Measurements from ENCODE around the gene CCL26. TPM values are rescaled to one million over a fixed set of nuclear protein-coding genes. Genes with fewer than 3 reads are reported as not detected.
"Not testable (repeated sequence)": the region's sequence is repeated elsewhere in the genome, so short reads cannot be mapped to it uniquely, and the experiment has no call there.

CCL26 gene
- total RNA-seq, 1 donor from 2014 or later = not detected

GRCh38 chr7:75729851-75730274, 42.1 kb downstream of the CCL26 start:
- Mint-ChIP-seq H3K4me1 (ENCODE audit: low read depth) (peaks cover 2% of the 10 kb centered on the region), H3K9me3 (ENCODE audit: low read depth) (no peaks in the 10 kb centered on the region), H3K27me3 (peaks cover 3% of the 10 kb centered on the region), H3K4me3 (ENCODE audit: low read depth) (no peak overlapping the region), H3K36me3 (ENCODE audit: insufficient read depth) (peaks cover 2% of the 10 kb centered on the region), H3K27ac (peak overlapping the region; percentile 12)
- no peak for DNase-seq (ENCODE audit: low spot score, unreplicated experiment)
- TF ChIP-seq CTCF (IDR thresholded peaks at IDR 0.05; ENCODE audit: unreplicated experiment) = no peak

- no peak for TF ChIP-seq CTCF (IDR thresholded peaks at IDR 0.05; ENCODE audit: unreplicated experiment)
- peaks cover 2% of the 10 kb centered on the region for H3K4me1 Mint-ChIP-seq (ENCODE audit: low read depth)
- H3K27me3 Mint-ChIP-seq = peaks cover 3% of the 10 kb centered on the region
- H3K4me3 Mint-ChIP-seq (ENCODE audit: low read depth) = no peak overlapping the region
- H3K9me3 Mint-ChIP-seq (ENCODE audit: low read depth) = no peaks in the 10 kb centered on the region
- no peak for DNase-seq (ENCODE audit: low spot score, unreplicated experiment)
- peaks cover 2% of the 10 kb centered on the region for H3K36me3 Mint-ChIP-seq (ENCODE audit: insufficient read depth)
- no peak overlapping the region for H3K27ac Mint-ChIP-seq
Measured at GRCh38 chr7:75727881-75728593, 44.0 kb downstream of the CCL26 start.

- not testable (repeated sequence) for H3K9me3 Mint-ChIP-seq (ENCODE audit: low read depth); DNase-seq (ENCODE audit: low spot score, unreplicated experiment); H3K27me3 Mint-ChIP-seq; H3K36me3 Mint-ChIP-seq (ENCODE audit: insufficient read depth); H3K4me3 Mint-ChIP-seq (ENCODE audit: low read depth); H3K4me1 Mint-ChIP-seq (ENCODE audit: low read depth); H3K27ac Mint-ChIP-seq
Measured at GRCh38 chr7:75727351-75727750, 44.7 kb downstream of the CCL26 start.

- Mint-ChIP-seq H3K4me3 (ENCODE audit: low read depth) (no peak overlapping the region), H3K36me3 (ENCODE audit: insufficient read depth) (peaks cover 2% of the 10 kb centered on the region), H3K4me1 (ENCODE audit: low read depth) (peaks cover 2% of the 10 kb centered on the region), H3K27ac (no peak overlapping the region), H3K9me3 (ENCODE audit: low read depth) (no peaks in the 10 kb centered on the region), H3K27me3 (peaks cover 3% of the 10 kb centered on the region)
- no peak for TF ChIP-seq CTCF (IDR thresholded peaks at IDR 0.05; ENCODE audit: unreplicated experiment)
- no peak for DNase-seq (ENCODE audit: low spot score, unreplicated experiment)
Measured at GRCh38 chr7:75725306-75725705, 46.7 kb downstream of the CCL26 start.

GRCh38 chr7:75723444-75723843, 48.6 kb downstream of the CCL26 start:
- H3K4me1 Mint-ChIP-seq (ENCODE audit: low read depth) = no peaks in the 10 kb centered on the region
- no peak for DNase-seq (ENCODE audit: low spot score, unreplicated experiment)
- no peak overlapping the region for H3K27ac Mint-ChIP-seq
- no peaks in the 10 kb centered on the region for H3K9me3 Mint-ChIP-seq (ENCODE audit: low read depth)
- no peaks in the 10 kb centered on the region for H3K27me3 Mint-ChIP-seq
- no peak for TF ChIP-seq CTCF (IDR thresholded peaks at IDR 0.05; ENCODE audit: unreplicated experiment)
- no peak overlapping the region for H3K4me3 Mint-ChIP-seq (ENCODE audit: low read depth)
- no peaks in the 10 kb centered on the region for H3K36me3 Mint-ChIP-seq (ENCODE audit: insufficient read depth)

- no peaks in the 10 kb centered on the region for H3K27me3 Mint-ChIP-seq
- H3K4me1 Mint-ChIP-seq (ENCODE audit: low read depth) = peaks cover under 1% of the 10 kb centered on the region
- H3K27ac Mint-ChIP-seq = no peak overlapping the region
- H3K36me3 Mint-ChIP-seq (ENCODE audit: insufficient read depth) = no peaks in the 10 kb centered on the region
- H3K9me3 Mint-ChIP-seq (ENCODE audit: low read depth) = no peaks in the 10 kb centered on the region
- H3K4me3 Mint-ChIP-seq (ENCODE audit: low read depth) = no peak overlapping the region
- DNase-seq (ENCODE audit: low spot score, unreplicated experiment) = no peak
- no peak for TF ChIP-seq CTCF (IDR thresholded peaks at IDR 0.05; ENCODE audit: unreplicated experiment)
Measured at GRCh38 chr7:75722373-75722772, 49.6 kb downstream of the CCL26 start.

- DNase-seq (ENCODE audit: low spot score, unreplicated experiment); H3K36me3 Mint-ChIP-seq (ENCODE audit: insufficient read depth); H3K4me1 Mint-ChIP-seq (ENCODE audit: low read depth); H3K9me3 Mint-ChIP-seq (ENCODE audit: low read depth); H3K4me3 Mint-ChIP-seq (ENCODE audit: low read depth); H3K27ac Mint-ChIP-seq; H3K27me3 Mint-ChIP-seq: not testable (repeated sequence)
Measured at GRCh38 chr7:75721922-75722321, 50.1 kb downstream of the CCL26 start.
